Stomach smooth muscle (tissue), 2 donors: ENCODE data around the gene MSMB.

Source experiments
- H3K27ac ChIP-seq: one replicate; pipeline ENCODE4 v1.7.0; 2013; ENCODE audit warnings: mild to moderate bottlenecking, low read length, inconsistent platforms
- H3K27me3 ChIP-seq, 2 donors: one replicate each; pipeline ENCODE4 v1.7.0; 2013; ENCODE audit warnings: low read length in 2 of 2; ENCODE audit not compliant: insufficient read depth in 2 of 2, control insufficient read depth in 1 of 2
- H3K36me3 ChIP-seq, 2 donors: one replicate each; pipeline ENCODE4 v1.7.0; 2013; ENCODE audit warnings: low read length in 2 of 2; ENCODE audit not compliant: control insufficient read depth in 2 of 2, insufficient read depth in 2 of 2
- H3K4me1 ChIP-seq: one replicate; pipeline ENCODE4 v1.7.0; 2013; ENCODE audit warnings: low read length; ENCODE audit not compliant: control insufficient read depth, insufficient read depth
- H3K4me3 ChIP-seq, 2 donors: one replicate each; pipeline ENCODE4 v1.7.0; 2013; ENCODE audit warnings: low read length in 2 of 2
- H3K9ac ChIP-seq, 2 donors: one replicate each; pipeline ENCODE4 v1.7.0; 2013; ENCODE audit warnings: low read length in 2 of 2, mild to moderate bottlenecking in 1 of 2
- H3K9me3 ChIP-seq, 2 donors: one replicate each; pipeline ENCODE4 v1.7.0; 2013; ENCODE audit warnings: low read length in 2 of 2; ENCODE audit not compliant: control insufficient read depth in 2 of 2
- donor health status: healthy.
- donor health status: Pancreatic carcinoma.

MSMB gene

GRCh38 chr10:46084321-46085165 is 38.5 kb upstream of the MSMB start:
- Histone ChIP-seq H3K27me3 (no peaks in the 10 kb centered on the region), H3K4me3 (no peak overlapping the region), H3K9me3 (no peaks in the 10 kb centered on the region), H3K4me1 (no peaks in the 10 kb centered on the region), H3K36me3 (no peaks in the 10 kb centered on the region), H3K9ac (no peak overlapping the region), H3K27ac (no peak overlapping the region)

- no peaks in the 10 kb centered on the region for H3K36me3 ChIP-seq
- no peak overlapping the region for H3K4me3 ChIP-seq
- H3K9me3 ChIP-seq = no peaks in the 10 kb centered on the region
- no peak overlapping the region for H3K27ac ChIP-seq
- H3K9ac ChIP-seq = no peak overlapping the region
- no peaks in the 10 kb centered on the region for H3K4me1 ChIP-seq
- H3K27me3 ChIP-seq = no peaks in the 10 kb centered on the region
Observed at GRCh38 chr10:46080886-46081285, 34.8 kb upstream of the MSMB start.

GRCh38 chr10:46079831-46080585 is 33.9 kb upstream of the MSMB start:
- H3K4me3 ChIP-seq = no peak overlapping the region
- H3K9me3 ChIP-seq = no peaks in the 10 kb centered on the region
- H3K36me3 ChIP-seq = no peaks in the 10 kb centered on the region
- no peak overlapping the region for H3K9ac ChIP-seq
- no peaks in the 10 kb centered on the region for H3K27me3 ChIP-seq
- no peak overlapping the region for H3K27ac ChIP-seq
- H3K4me1 ChIP-seq = no peaks in the 10 kb centered on the region

GRCh38 chr10:46077731-46078413 is 31.8 kb upstream of the MSMB start:
- no peak overlapping the region for H3K4me3 ChIP-seq
- no peaks in the 10 kb centered on the region for H3K36me3 ChIP-seq
- H3K4me1 ChIP-seq = no peaks in the 10 kb centered on the region
- H3K27me3 ChIP-seq = no peaks in the 10 kb centered on the region
- H3K9me3 ChIP-seq = peaks cover 0 to 2% of the 10 kb centered on the region in 2 donors
- H3K9ac ChIP-seq = no peak overlapping the region
- H3K27ac ChIP-seq = no peak overlapping the region

GRCh38 chr10:46077141-46077554 is 31.1 kb upstream of the MSMB start:
- Histone ChIP-seq H3K27me3 (no peaks in the 10 kb centered on the region), H3K4me3 (no peak overlapping the region), H3K4me1 (no peaks in the 10 kb centered on the region), H3K9ac (no peak overlapping the region), H3K27ac (no peak overlapping the region), H3K9me3 (peaks cover 0 to 2% of the 10 kb centered on the region in 2 donors), H3K36me3 (no peaks in the 10 kb centered on the region)

GRCh38 chr10:46075869-46076268 is 29.8 kb upstream of the MSMB start:
- Histone ChIP-seq H3K27ac (no peak overlapping the region), H3K4me3 (no peak overlapping the region), H3K4me1 (no peaks in the 10 kb centered on the region), H3K36me3 (no peaks in the 10 kb centered on the region), H3K9me3 (peaks cover 0 to 2% of the 10 kb centered on the region in 2 donors), H3K27me3 (no peaks in the 10 kb centered on the region), H3K9ac (no peak overlapping the region)

GRCh38 chr10:46074196-46074946 is 28.3 kb upstream of the MSMB start:
- no peaks in the 10 kb centered on the region for H3K36me3 ChIP-seq
- no peaks in the 10 kb centered on the region for H3K4me1 ChIP-seq
- H3K4me3 ChIP-seq = no peak overlapping the region
- no peak overlapping the region for H3K27ac ChIP-seq
- H3K27me3 ChIP-seq = no peaks in the 10 kb centered on the region
- H3K9me3 ChIP-seq = peaks cover 0 to 2% of the 10 kb centered on the region in 2 donors
- H3K9ac ChIP-seq = no peak overlapping the region

- no peaks in the 10 kb centered on the region for H3K27me3 ChIP-seq
- peaks cover 0 to 2% of the 10 kb centered on the region in 2 donors for H3K9me3 ChIP-seq
- H3K4me1 ChIP-seq = no peaks in the 10 kb centered on the region
- no peaks in the 10 kb centered on the region for H3K36me3 ChIP-seq
- H3K27ac ChIP-seq = no peak overlapping the region
- no peak overlapping the region for H3K4me3 ChIP-seq
- H3K9ac ChIP-seq = no peak overlapping the region
Observed at GRCh38 chr10:46073564-46073963, 27.5 kb upstream of the MSMB start.

GRCh38 chr10:46070749-46071148 is 24.7 kb upstream of the MSMB start:
- Histone ChIP-seq H3K9me3 (peaks cover 0 to 2% of the 10 kb centered on the region in 2 donors), H3K4me1 (no peaks in the 10 kb centered on the region), H3K27me3 (no peaks in the 10 kb centered on the region), H3K9ac (no peak overlapping the region), H3K27ac (no peak overlapping the region), H3K36me3 (no peaks in the 10 kb centered on the region), H3K4me3 (no peak overlapping the region)

- no peak overlapping the region for H3K9ac ChIP-seq
- H3K9me3 ChIP-seq = peaks cover 0 to 2% of the 10 kb centered on the region in 2 donors
- no peaks in the 10 kb centered on the region for H3K4me1 ChIP-seq
- H3K4me3 ChIP-seq = no peak overlapping the region
- no peaks in the 10 kb centered on the region for H3K36me3 ChIP-seq
- no peak overlapping the region for H3K27ac ChIP-seq
- H3K27me3 ChIP-seq = no peaks in the 10 kb centered on the region
Observed at GRCh38 chr10:46069771-46070463, 23.8 kb upstream of the MSMB start.
